Inflammatory macrophage treated with lipopolysaccharide for 4 hours (primary cell): Measurements from ENCODE around the gene LCORL.

Source experiments
- DNase-seq: peaks from one replicate; pipeline ENCODE4 v3.0.0-alpha.2; 2020

The LCORL gene

GRCh38 chr4:17823871-17824669 is 197.5 kb downstream of the LCORL start:
- DNase-seq: no peak

DNA sequence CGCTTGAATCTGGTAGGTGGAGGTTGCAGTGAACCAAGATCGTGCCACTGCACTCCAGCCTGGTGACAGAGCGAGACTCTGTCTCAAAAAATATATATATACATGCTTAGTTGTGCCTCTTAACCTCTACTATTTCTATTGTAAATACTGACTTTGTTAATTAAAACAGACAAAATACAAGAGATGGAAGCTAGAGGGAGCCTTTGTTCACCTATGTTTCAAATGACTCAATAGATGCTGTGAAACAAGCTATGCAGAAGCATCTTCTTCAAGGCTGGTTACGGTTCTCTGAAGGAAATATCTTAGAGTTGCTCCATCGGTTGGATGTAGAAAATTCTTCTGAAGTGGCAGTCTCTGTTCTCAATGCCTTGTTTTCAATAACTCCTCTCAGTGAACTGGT is 204.5 kb downstream of the LCORL start:
- peak; percentile 72 for DNase-seq

GRCh38 chr4:17816142-17816541 is 205.4 kb downstream of the LCORL start:
- DNase-seq: no peak

DNA sequence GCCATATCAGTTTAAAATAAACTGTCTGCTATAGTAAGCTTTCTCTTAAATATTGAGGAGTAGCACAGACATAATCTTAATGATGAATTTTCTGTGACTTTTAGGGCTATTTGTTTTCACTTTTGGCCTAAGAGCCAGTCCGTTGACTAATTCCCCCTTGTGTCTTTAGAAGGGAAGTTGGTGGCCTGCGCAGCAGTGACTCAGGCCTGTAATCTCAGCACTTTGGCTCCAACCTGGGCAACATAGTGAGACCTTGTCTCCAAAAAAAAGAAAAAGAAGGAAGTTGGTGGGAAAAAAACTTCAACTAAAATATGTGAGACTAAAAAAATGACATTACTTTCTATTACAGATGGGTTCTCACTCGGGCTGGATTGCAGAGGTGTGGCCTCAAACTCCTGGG is 207.4 kb downstream of the LCORL start:
- peak; percentile 79 for DNase-seq

GRCh38 chr4:17812801-17813200 is 208.8 kb downstream of the LCORL start:
- DNase-seq: no peak

DNA sequence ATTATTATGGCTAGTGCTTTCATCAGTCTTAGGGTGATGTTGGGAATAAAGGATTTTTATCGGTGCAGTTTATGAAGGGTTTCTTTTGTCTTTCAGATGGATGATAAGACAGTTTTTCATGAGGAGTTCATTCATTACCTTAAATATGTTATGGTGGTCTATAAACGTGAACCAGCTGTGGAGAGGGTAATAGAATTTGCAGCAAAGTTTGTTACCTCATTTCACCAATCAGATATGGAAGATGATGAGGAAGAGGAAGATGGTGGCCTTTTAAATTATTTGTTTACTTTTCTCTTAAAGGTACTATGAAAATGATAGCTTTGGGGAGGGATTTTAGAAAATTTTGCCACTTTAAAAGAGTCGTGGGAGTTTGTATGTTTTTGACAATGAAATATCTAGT is 209.4 kb downstream of the LCORL start:
- no peak for DNase-seq

DNA sequence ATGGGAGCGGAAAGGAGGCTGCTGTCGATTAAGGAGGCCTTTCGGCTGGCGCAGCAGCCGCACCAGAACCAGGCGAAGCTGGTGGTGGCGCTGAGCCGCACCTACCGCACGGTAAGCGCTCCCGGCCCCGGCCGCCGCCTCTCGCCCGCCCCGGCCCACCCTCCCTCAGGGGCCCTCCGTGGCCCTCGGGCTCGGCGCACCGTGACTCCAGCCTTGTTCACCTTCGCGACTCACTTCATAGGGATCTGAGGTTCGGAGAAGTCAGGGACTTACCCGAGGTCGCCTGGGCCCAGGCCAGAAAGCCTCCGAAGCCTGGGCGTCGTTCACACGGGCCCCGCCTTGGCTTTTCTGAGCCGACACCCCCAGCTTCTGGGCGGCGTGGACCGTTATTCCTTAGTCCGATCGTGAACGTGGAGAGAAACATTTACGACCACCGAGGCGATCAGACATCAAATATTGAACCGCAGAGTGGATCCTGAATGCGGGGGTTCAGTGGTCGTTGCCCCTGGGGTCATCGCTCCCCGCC is 210.4 kb downstream of the LCORL start:
- DNase-seq: no peak

DNA sequence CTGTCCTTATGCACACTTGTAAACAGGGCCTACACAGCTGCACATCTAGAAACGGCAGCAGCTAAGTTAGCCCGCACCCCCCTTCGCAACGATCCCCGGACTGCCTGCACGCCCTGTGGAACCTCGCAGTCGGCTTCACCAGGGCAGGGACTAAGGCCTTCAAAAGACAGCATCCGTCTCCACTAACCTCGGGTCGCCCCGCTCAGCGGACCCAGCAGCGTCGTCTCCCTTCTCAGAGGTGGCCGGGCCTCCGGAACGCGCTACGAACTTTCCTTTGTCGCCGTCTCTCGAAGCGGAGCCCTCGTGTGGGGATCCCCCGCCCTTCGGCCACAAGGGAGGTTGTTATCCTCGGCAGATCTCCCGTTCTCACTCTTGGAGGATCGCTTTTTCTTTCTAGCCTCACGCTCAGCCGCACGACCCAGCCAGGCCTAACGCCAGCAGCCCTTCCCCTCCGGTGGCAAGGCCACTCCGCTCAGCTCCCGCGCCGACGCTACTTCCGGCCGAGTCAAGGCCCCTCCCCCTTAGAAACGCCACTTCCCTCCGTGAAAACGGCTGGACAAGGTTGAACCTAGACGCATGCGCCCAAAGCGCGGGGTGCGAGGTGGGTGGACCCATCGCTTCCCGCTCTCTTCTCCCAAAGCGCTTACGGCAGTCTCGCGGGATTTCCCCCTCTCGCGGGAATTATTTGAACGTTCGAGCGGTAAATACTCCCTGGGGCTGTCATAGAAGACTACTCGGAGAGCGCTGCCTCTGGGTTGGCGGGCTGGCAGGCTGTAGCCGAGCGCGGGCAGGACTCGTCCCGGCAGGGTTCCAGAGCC is 211.1 kb downstream of the LCORL start, which contains the start of the genes DCAF16 and NCAPG:
Gene DCAF16, minus strand, starts transcription at position 498 of the 818 bp plus-strand sequence. CDS start 6,616 bp downstream, outside the sequence.
Gene NCAPG, plus strand, starts transcription at position 720 of the 818 bp plus-strand sequence. CDS start 99 bp downstream, outside the sequence.
- peak; percentile 100 for DNase-seq

DNA sequence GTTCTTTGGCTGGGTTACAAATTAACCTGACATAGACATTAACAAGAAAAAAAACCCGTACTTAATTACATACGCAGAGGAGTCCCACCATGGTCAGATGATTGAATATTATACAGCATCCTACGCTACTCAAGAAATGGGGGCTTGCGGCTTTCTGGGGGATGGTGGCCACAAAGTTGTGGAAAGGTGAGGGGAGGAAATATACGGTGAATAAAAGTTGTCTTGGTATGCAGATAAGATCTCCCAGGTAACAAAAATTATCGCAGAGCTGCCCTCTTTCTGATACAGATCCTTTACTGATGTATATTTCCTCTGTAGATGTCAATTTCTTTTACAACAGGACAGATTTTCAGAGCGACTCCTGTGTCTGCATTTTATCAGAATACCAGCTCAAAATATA is 211.9 kb downstream of the LCORL start:
- DNase-seq: no peak

DNA sequence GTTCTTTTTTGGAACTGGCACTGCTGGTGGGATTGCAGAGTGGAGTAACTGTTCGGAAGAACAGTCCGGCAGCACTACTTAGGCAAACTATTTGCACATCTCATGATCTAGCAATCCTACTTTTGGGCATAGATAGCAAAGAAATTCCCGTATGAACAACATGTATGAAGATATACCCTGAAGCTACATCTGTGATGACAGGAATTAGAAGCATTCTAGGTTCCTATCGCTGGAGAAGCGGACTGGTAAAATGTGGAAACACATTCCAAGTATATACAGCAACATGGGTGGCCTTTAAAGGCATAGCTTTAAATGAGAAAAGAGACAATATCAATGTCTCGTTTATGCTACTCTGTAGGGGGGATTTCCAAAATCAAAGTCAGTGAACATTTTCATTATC is 214.1 kb downstream of the LCORL start:
- no peak for DNase-seq

DNA sequence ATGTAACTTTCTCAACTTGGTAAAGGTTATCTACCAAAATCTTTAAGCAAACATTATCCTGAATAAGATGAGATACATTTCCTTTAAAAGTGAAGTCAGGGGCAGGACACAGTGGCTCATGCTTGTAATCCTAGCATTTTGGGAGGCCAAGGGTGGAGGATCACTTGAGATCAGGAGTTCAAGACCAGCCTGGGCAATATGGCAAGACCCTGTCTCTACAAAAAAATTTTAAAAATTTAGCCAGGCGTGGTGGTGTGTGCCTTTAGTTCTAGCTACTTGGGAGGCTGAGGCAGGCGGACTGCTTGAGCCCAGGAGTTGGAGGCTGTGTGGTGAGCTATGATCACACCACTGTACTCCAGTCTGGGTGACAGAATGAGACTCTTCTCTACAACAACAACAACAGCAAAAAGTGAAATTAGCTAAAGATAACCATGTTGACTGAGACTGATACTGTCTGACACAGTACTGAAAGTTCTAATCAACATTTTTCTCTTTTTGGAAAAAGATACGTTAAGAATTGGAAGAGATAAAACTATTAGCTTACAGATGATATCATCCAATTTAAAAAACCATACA is 215.9 kb downstream of the LCORL start:
- DNase-seq: no peak

- no peak for DNase-seq
These were observed 223.7 kb downstream of the LCORL start for GRCh38 chr4:17797808-17798207.

DNA sequence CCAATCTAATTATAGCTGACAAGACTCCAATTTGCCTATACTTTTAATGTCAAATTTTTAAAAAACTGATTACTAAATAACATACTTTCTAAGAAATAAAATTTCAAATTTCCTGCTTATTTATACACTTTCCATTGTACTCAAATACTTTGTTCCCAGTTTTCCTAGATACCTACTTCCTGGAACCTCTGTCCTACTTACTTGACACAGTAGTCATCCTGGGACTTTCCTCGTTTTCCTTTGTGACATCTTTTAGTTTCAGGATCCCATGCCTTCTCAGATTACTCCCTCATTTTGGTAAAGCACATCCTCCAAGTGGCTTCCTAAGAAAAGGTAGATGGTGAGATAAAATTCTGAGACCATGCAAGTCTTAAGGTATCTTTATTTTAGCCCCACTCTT is 226.8 kb downstream of the LCORL start:
- no peak for DNase-seq
